NCI-H187 (cell line): ENCODE results near the gene ENDOU.
A peak's percentile ranks its signal among the peaks of the same experiment; 100 is the strongest.

Experiments
- DNase-seq, 2 experiments: peaks; one replicate each; lab custom pipeline; 2025; lab: John Stamatoyannopoulos, UW

ENDOU gene

GRCh38 chr12:47744005-47744651 is 18.8 kb upstream of the ENDOU start:
- peak in 1 of 2 experiments; percentile 45 for DNase-seq

GRCh38 chr12:47743311-47743860 is 18.1 kb upstream of the ENDOU start:
- no peak for DNase-seq

GRCh38 chr12:47742253-47742825 is 17.0 kb upstream of the ENDOU start:
- no peak for DNase-seq

GRCh38 chr12:47741340-47741703 is 16.0 kb upstream of the ENDOU start:
- peak in 1 of 2 experiments; percentile 13 for DNase-seq

GRCh38 chr12:47740606-47741339 is 15.5 kb upstream of the ENDOU start:
- no peak for DNase-seq

GRCh38 chr12:47739979-47740378 is 14.7 kb upstream of the ENDOU start:
- no peak for DNase-seq

GRCh38 chr12:47739297-47739696 is 14.0 kb upstream of the ENDOU start:
- DNase-seq, result no peak

GRCh38 chr12:47737936-47738594 is 12.8 kb upstream of the ENDOU start:
- no peak for DNase-seq

- no peak for DNase-seq
Measured at GRCh38 chr12:47736877-47737676, 11.8 kb upstream of the ENDOU start.

GRCh38 chr12:47736216-47736615 is 10.9 kb upstream of the ENDOU start:
- DNase-seq, result no peak

GRCh38 chr12:47735649-47736048 is 10.4 kb upstream of the ENDOU start:
- no peak for DNase-seq

GRCh38 chr12:47734725-47735480 is 9.6 kb upstream of the ENDOU start:
- no peak for DNase-seq

- no peak for DNase-seq
Measured at GRCh38 chr12:47733142-47733541, 7.9 kb upstream of the ENDOU start.

- no peak for DNase-seq
Measured at GRCh38 chr12:47732504-47732903, 7.2 kb upstream of the ENDOU start.

GRCh38 chr12:47731723-47732122 is 6.4 kb upstream of the ENDOU start:
- DNase-seq, result no peak

- no peak for DNase-seq
Measured at GRCh38 chr12:47730341-47730744, 5.1 kb upstream of the ENDOU start.

- DNase-seq, result no peak
Measured at GRCh38 chr12:47729233-47729632, 3.9 kb upstream of the ENDOU start.

GRCh38 chr12:47725893-47726292 is 603 bp upstream of the ENDOU start:
- no peak for DNase-seq

- no peak for DNase-seq
Measured at GRCh38 chr12:47722941-47723631, 2.2 kb downstream of the ENDOU start.

- DNase-seq, result no peak
Measured at GRCh38 chr12:47722136-47722834, 3.0 kb downstream of the ENDOU start.
